HPDE6-E6E7 (cell line): ENCODE measurements around the gene CXorf58.
"Not testable (repeated sequence)": the region's sequence is repeated elsewhere in the genome, so short reads cannot be mapped to it uniquely, and the experiment has no call there.

ENCODE experiments used
- DNase-seq: peaks from one replicate; pipeline ENCODE4 v3.0.0; 2011; ENCODE audit warnings: missing footprints; ENCODE audit errors: extremely low spot score

Gene CXorf58

GRCh38 chrX:23952984-23953907 lies 45.4 kb downstream of the CXorf58 start:
- no peak for DNase-seq

- no peak for DNase-seq
These were observed 46.1 kb downstream of the CXorf58 start for GRCh38 chrX:23953908-23954269.

GRCh38 chrX:23954396-23954795 lies 46.6 kb downstream of the CXorf58 start:
- DNase-seq = no peak

- no peak for DNase-seq
These were observed 52.0 kb downstream of the CXorf58 start for GRCh38 chrX:23959781-23960180.

GRCh38 chrX:23964191-23964590 lies 56.4 kb downstream of the CXorf58 start:
- no peak for DNase-seq

GRCh38 chrX:23965630-23966029 lies 57.8 kb downstream of the CXorf58 start:
- DNase-seq = not testable (repeated sequence)

GRCh38 chrX:23978491-23978890 lies 70.7 kb downstream of the CXorf58 start:
- DNase-seq = no peak

- no peak for DNase-seq
These were observed 72.2 kb downstream of the CXorf58 start for GRCh38 chrX:23980011-23980441.

- no peak for DNase-seq
These were observed 73.4 kb downstream of the CXorf58 start for GRCh38 chrX:23981222-23981621.

GRCh38 chrX:23981711-23982110 lies 73.9 kb downstream of the CXorf58 start:
- no peak for DNase-seq

GRCh38 chrX:23982891-23983290 lies 75.1 kb downstream of the CXorf58 start:
- no peak for DNase-seq
